Measurements from ENCODE around the gene ZBTB20. TPM values are rescaled to one million over a fixed set of nuclear protein-coding genes. Genes with fewer than 3 reads are reported as not detected.

ZBTB20 gene
- total RNA-seq, 6 experiments from 2014 or later = 8.0 to 14.1 (median 10.4) TPM

DNA sequence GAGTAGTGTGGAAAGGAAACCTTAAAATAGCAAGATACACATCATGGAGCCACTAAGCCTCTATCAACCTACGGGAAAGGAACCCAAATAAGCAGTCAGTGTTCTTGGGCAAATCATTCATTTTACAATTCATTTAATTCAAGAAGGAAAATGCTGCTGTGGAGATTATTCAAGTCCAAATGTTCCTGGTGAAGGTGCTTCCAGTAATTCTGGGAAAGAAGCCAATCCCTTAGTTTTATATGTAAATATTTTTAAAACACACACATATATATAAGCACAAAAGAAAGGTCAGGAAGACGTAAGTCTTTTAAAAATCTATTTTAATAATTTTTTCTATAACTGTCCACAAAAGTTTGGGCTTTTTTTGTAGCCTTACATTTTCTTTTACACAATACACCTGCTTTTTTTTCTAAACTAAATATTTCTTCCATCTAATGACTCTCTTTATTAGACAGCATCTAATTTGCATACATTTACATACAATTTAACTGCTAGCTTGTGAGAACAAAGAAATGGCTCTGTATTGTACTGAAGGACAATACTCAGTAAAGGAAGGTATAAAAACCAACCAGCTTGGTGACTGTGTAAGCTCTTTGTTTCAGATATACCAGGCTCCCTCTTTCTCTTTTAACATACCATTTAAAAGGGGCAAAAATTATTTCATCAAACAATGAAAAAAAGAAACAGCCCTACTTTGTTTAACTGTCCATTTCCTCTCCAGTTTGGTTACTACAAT lies 269.5 kb downstream of the ZBTB20 start:
- Mint-ChIP-seq H3K27me3 (ENCODE audit: insufficient read depth) (no peaks in the 10 kb centered on the region), H3K36me3 (ENCODE audit: low read depth) (no peaks in the 10 kb centered on the region), H3K4me3 (no peak overlapping the region), H3K27ac (no peak overlapping the region), H3K9me3 (no peaks in the 10 kb centered on the region), H3K4me1 (ENCODE audit: low read depth) (peaks cover 35% of the 10 kb centered on the region)
- TF ChIP-seq, protein P1, sequence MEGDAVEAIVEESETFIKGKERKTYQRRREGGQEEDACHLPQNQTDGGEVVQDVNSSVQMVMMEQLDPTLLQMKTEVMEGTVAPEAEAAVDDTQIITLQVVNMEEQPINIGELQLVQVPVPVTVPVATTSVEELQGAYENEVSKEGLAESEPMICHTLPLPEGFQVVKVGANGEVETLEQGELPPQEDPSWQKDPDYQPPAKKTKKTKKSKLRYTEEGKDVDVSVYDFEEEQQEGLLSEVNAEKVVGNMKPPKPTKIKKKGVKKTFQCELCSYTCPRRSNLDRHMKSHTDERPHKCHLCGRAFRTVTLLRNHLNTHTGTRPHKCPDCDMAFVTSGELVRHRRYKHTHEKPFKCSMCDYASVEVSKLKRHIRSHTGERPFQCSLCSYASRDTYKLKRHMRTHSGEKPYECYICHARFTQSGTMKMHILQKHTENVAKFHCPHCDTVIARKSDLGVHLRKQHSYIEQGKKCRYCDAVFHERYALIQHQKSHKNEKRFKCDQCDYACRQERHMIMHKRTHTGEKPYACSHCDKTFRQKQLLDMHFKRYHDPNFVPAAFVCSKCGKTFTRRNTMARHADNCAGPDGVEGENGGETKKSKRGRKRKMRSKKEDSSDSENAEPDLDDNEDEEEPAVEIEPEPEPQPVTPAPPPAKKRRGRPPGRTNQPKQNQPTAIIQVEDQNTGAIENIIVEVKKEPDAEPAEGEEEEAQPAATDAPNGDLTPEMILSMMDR (IDR thresholded peaks at IDR 0.05) = no peak
- no peak for DNase-seq

DNA sequence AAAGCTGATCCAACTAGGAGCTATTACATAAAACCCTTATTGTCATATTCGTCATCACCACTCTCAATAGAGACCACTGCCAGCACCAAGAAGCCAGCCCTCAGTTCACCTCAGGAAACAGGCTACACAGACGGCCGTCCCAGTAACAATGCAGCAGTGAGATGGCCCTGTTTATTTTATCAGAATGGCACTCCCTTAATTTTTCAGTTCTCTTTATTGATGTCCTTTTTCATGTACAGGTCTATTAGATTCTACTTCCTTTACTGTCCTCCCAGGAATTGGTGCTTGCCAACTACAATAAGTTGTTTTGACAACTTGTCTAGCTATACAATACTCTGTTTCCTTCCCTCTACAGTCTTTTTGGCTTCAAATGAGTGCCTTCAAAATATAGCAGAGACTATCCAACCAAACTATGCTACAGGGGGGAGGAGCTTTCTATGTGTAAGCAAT lies 272.5 kb downstream of the ZBTB20 start:
- Mint-ChIP-seq H3K4me1 (ENCODE audit: low read depth) (peaks cover 34% of the 10 kb centered on the region), H3K36me3 (ENCODE audit: low read depth) (no peaks in the 10 kb centered on the region), H3K27me3 (ENCODE audit: insufficient read depth) (no peaks in the 10 kb centered on the region), H3K4me3 (no peak overlapping the region), H3K27ac (no peak overlapping the region), H3K9me3 (no peaks in the 10 kb centered on the region)
- TF ChIP-seq, protein P1 (IDR thresholded peaks at IDR 0.05) = no peak
- DNase-seq = no peak

DNA sequence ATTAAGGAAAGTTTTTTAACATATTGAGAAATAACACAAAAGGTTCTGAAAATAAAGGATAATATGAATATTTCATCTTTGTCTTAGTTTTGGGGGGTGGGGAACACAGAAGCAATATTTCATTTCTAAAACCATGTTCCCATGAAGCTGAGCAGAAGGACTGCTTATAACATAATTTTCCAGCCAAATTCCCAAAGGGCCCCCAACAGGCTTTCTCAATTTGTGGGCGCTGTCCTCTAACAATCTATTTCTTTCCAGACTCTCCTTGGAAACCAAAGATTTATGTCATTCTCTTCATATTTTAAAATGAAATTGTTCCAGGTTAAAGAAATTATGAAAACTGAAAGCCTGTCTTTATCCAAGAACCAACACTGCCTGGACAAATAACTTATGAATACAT lies 273.5 kb downstream of the ZBTB20 start:
- Mint-ChIP-seq H3K27ac (no peak overlapping the region), H3K36me3 (ENCODE audit: low read depth) (no peaks in the 10 kb centered on the region), H3K27me3 (ENCODE audit: insufficient read depth) (no peaks in the 10 kb centered on the region), H3K4me1 (ENCODE audit: low read depth) (peaks cover 24% of the 10 kb centered on the region), H3K9me3 (no peaks in the 10 kb centered on the region), H3K4me3 (no peak overlapping the region)
- TF ChIP-seq, protein P1 (IDR thresholded peaks at IDR 0.05) = no peak
- DNase-seq = no peak

DNA sequence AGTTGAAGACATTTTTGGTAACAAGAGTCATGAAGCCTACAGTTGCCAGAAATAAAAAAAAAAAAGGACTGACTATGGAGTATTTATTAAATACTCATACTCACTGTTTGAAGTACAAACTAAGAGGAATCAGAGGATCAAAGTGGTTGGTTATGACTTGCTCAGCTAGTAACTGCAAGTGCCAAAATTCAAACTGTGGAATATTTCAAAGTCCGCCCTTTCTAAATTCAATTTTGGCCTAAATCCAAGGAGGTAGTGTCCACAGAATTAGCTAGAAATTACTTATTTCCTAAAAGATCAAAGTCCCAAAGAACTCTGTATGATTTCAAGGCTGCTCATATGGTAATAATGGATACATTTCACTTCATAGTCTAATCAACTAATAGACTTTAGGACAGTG lies 274.5 kb downstream of the ZBTB20 start:
- no peaks in the 10 kb centered on the region for H3K36me3 Mint-ChIP-seq (ENCODE audit: low read depth)
- no peak overlapping the region for H3K27ac Mint-ChIP-seq
- DNase-seq = no peak
- TF ChIP-seq, protein P1 (IDR thresholded peaks at IDR 0.05) = no peak
- no peak overlapping the region for H3K4me3 Mint-ChIP-seq
- H3K9me3 Mint-ChIP-seq = no peaks in the 10 kb centered on the region
- H3K27me3 Mint-ChIP-seq (ENCODE audit: insufficient read depth) = no peaks in the 10 kb centered on the region
- peaks cover 14% of the 10 kb centered on the region for H3K4me1 Mint-ChIP-seq (ENCODE audit: low read depth)

DNA sequence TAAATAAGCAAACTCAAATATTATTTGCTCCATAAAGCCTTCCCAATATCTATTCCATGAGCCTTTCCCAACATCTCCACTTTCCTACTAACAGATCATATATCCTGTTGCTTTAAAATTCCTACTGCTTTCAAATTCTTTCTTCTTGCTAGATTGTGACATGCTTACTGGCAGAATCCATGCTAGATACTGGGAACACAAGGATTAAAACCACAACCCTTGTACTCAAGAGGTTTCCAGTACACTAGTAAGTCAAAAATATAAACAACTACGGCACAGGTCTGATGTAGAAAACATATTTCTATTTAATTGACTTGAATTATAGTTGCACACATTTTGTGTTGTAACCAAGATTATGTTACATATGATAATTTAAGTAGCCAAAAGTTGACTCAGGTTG lies 275.0 kb downstream of the ZBTB20 start:
- TF ChIP-seq, protein P1 (IDR thresholded peaks at IDR 0.05) = no peak
- no peak for DNase-seq
- Mint-ChIP-seq H3K27ac (no peak overlapping the region), H3K4me1 (ENCODE audit: low read depth) (peaks cover 9% of the 10 kb centered on the region), H3K27me3 (ENCODE audit: insufficient read depth) (no peaks in the 10 kb centered on the region; the same call in 1 of the 2 replicates), H3K4me3 (no peak overlapping the region), H3K9me3 (no peaks in the 10 kb centered on the region), H3K36me3 (ENCODE audit: low read depth) (no peaks in the 10 kb centered on the region)

Measured in HFFc6 (cell line).